GM12874 (cell line): ENCODE results near the gene MPND.

ENCODE experiments used
- TF ChIP-seq, protein P1 (sequence below): IDR thresholded peaks from 2 replicates; pipeline ENCODE4 v1.5.1; 2011; ENCODE audit warnings: low read depth, mild to moderate bottlenecking, control low read depth, low read length, moderate library complexity; ENCODE audit not compliant: insufficient read depth

The MPND gene

GRCh38 chr19:4310247-4311121 lies 32.9 kb upstream of the MPND start:
- TF ChIP-seq, protein P1, sequence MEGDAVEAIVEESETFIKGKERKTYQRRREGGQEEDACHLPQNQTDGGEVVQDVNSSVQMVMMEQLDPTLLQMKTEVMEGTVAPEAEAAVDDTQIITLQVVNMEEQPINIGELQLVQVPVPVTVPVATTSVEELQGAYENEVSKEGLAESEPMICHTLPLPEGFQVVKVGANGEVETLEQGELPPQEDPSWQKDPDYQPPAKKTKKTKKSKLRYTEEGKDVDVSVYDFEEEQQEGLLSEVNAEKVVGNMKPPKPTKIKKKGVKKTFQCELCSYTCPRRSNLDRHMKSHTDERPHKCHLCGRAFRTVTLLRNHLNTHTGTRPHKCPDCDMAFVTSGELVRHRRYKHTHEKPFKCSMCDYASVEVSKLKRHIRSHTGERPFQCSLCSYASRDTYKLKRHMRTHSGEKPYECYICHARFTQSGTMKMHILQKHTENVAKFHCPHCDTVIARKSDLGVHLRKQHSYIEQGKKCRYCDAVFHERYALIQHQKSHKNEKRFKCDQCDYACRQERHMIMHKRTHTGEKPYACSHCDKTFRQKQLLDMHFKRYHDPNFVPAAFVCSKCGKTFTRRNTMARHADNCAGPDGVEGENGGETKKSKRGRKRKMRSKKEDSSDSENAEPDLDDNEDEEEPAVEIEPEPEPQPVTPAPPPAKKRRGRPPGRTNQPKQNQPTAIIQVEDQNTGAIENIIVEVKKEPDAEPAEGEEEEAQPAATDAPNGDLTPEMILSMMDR, result no peak

DNA sequence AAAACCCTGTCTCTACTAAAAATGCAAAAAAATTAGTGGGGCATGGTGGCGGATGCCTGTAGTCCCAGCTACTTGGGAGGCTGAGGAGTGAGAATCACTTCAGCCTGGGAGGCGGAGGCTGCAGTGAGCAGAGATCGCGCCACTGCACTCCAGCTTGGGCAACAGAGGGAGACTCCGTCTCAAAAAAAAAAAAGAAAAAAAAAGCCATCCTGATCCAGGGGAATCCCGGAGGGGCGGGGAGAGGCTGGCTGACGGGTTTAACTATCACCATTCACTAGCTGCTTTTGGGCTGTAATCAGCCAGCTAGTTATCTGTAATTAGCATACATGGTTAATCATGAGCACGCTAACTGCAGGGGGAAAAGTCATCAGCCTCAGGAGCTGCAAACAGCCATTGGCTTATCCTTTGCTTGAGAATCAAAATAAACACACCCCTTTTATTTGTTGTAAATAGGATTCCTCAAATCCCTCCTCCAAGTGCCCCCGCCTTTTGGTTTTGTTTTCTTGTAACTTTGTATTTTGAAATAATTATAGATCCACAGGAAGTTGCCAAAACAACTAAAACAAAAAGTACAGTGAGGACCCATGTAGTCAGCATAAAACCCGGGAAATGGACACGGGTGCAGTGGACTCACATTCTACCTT lies 29.4 kb upstream of the MPND start:
- TF ChIP-seq, protein P1, result no peak

GRCh38 chr19:4316956-4317355 lies 26.4 kb upstream of the MPND start:
- TF ChIP-seq, protein P1, result no peak

DNA sequence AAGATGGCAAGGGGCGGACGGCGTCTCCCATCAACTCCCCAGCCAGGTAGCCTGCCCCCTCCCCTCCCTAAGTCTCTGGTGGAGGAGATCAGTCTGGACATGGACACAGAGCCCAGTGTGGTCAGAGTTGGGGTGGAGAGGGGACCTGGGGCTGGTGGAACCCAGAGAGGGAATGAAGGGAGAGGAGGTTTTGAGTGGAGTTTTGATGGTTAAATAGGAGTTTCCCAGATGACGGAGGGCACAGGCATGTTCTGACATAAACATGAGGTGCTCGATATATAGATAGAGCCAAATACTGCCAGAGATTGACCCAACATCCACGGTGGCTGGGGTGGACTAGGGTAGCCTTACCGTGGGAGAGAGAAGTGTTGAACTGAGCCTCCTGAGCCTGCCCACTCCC lies 24.9 kb upstream of the MPND start:
- TF ChIP-seq, protein P1, result no peak

GRCh38 chr19:4319067-4319718 lies 24.2 kb upstream of the MPND start:
- TF ChIP-seq, protein P1, result no peak

DNA sequence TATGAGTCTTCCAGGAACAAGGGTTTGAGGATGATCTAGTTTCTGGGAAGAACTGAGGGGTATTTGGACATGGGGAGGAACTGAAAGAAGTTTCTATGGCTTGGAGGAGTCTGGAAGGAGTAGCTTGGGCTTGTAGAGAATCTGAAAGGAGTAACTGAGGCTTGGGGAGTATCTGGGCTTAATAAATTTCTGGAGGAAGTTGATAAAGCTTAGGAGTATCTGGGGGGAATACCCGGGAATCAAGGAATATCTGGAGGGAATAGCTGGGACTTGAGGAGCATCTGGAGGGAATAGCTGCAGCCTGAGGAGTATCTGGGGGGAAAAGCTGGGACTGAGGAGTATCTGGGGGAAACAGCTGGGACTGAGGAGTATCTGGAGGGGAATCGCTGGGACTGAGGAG lies 22.9 kb upstream of the MPND start:
- TF ChIP-seq, protein P1, result no peak

GRCh38 chr19:4322942-4323665 lies 20.3 kb upstream of the MPND start:
- TF ChIP-seq, protein P1, result no peak
